Measurements from ENCODE around the gene ARFGAP3.
A peak's percentile ranks its signal among the peaks of the same experiment; 100 is the strongest.

The ARFGAP3 gene

DNA sequence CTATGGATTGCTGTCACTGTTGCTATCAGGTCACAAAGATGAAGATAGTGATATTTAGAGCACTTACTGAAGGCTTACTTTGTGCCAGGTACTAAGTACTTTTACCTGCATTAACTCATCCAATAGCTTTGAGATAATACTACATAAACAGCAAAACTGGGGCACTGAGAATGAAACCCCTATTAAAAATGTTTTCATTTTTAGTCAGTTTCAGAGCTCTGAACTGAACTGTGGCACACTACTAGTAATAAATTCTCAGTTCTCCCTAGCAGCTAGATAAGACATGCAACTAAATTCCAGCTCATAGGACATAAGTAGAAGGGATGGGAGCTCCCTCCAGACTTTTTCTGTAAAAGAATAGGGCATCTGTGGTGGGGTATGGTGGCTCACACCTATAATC lies 24.0 kb downstream of the ARFGAP3 start:
- in situ Hi-C loops (cut with MboI; ENCODE audit: low pct_unique_long_range_greater_than_20kb, low sequenced_read_pairs), result no loop called here
- no peak for DNase-seq

DNA sequence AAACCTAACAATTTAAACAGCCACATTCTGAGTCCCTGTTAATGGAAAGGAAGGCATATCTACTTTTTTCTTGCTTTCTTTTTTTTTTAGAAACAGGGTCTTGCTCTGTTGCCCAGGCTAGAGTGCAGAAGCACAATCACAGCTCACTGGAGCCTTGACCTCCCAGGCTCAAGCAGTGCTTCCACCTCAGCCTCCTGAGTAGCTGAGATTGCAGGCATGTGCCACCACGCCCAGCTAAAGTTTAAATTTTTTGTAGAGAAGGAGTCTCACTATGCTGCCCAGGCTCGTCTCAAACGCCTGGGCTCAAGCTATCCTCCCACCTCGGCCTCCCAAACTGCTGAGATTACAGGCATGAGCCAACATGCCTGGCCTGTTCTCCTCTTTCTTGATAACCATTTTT lies 25.4 kb downstream of the ARFGAP3 start:
- DNase-seq, result no peak
- in situ Hi-C loops (cut with MboI; ENCODE audit: low pct_unique_long_range_greater_than_20kb, low sequenced_read_pairs), result no loop called here

DNA sequence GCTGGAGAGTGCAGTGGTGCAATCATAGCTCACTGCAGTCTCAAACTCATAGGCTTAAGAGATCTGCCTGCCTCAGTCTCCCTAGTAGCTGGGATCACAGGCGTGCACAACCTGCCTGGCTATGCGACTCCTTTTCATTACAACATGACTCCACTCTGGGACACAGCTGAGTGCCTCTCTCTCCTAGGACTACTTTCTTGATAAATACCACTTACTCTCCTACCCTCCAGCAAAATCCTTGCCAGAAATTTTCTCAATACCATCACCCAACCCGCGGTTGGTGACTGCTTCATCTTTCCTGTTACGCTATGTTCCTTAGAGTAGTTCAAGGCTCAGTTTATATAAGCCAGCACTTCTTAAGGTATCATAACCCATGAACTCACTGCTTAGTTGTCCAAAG lies 26.9 kb downstream of the ARFGAP3 start:
- in situ Hi-C loops (cut with MboI; ENCODE audit: low pct_unique_long_range_greater_than_20kb, low sequenced_read_pairs), result no loop called here
- no peak for DNase-seq

DNA sequence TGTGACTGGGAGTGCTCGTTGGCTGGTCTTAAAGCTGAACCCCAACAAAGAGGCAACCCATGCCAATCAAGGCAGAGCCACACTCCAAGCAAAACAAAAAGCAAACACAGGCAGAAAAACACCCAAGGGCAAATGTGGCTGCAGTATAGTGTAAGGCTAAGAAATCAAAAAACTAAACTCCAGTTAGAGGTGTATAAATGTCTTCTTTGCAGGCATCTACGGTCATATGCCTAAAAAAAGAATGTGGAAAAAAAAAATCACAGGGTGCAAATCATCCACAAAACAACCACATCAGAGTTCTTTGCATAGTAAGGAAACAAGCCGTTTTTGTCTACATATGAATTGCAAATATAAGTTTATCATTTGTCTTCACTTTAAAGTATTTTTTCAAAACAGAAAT lies 27.8 kb downstream of the ARFGAP3 start:
- in situ Hi-C loops (cut with MboI; ENCODE audit: low pct_unique_long_range_greater_than_20kb, low sequenced_read_pairs), result no loop called here

DNA sequence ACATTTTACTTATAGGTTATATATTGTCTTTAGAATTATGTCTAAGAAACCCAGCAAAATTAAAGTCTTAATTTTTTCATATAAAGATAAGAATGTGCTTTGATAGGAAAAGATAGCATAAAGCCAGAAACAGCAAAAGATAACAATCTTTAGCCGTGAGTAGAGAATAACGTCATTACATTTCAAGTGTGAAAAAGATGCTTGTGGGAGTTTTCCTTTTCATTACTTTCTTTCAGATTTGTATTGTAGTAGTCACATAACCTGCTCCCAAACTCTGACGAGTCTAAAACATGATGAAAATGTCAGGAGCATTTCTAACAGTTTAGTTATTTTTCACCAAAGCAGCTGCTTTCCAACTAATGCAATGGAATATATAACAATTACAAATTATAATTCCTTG lies 31.3 kb downstream of the ARFGAP3 start:
- DNase-seq, result no peak
- in situ Hi-C loops (cut with MboI; ENCODE audit: low pct_unique_long_range_greater_than_20kb, low sequenced_read_pairs), result no loop called here

More for the DNA sequence above, 27.8 kb downstream of the ARFGAP3 start:
- no peak for DNase-seq

DNA sequence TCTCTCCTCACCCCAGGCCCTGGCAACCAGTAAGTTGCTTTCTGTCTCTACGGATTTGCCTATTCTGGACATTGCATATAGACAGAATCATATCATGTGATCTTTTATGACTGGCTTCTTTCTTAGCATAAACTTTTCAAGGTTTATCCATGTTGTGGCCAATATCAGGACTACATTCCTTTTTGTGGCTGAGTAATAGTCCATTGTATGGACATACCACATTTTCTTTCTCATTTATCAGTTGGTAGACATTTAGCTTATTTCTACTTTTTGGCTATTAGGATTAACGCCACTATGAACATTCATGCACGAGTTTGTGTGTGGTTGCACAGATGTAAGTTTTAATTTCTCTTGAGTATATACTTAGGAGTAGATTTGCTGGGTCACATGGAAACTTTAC lies 35.7 kb downstream of the ARFGAP3 start:
- in situ Hi-C loops (cut with MboI; ENCODE audit: low pct_unique_long_range_greater_than_20kb, low sequenced_read_pairs), result no loop called here
- DNase-seq, result no peak

DNA sequence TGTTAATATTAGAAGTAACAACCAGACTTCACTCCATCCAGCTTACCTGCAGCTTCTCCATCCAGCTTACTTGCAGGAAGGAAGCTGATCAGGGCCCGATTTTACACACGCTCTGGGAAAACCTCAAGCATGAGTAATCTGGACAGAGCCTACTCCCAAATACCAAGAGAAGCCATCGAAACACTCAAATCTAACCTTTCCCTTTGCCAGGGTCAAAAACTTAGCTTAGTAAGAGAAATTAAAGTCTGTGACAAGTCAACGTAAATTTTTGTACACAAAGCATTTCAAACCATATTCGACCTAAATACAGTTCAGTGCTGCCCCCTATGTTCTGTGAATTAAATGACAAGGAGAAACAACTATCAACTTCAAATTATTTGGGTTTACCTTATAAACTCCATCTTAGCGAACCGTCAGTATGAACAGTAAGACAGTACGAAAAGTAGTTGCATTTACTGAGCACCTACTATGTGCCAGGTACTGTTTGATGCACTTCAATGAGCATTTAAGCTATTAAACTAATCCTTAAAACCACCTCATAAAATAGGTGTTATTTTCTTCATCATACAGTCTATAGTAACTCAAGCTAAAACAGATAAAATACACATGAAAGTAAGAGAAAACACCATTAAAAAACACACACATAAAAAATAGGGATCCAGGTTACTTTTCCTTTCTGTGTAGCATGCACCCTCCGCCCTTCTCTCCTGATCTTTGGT lies 36.9 kb downstream of the ARFGAP3 start:
- in situ Hi-C loops (cut with MboI; ENCODE audit: low pct_unique_long_range_greater_than_20kb, low sequenced_read_pairs), result no loop called here
- DNase-seq, result peak; percentile 65

DNA sequence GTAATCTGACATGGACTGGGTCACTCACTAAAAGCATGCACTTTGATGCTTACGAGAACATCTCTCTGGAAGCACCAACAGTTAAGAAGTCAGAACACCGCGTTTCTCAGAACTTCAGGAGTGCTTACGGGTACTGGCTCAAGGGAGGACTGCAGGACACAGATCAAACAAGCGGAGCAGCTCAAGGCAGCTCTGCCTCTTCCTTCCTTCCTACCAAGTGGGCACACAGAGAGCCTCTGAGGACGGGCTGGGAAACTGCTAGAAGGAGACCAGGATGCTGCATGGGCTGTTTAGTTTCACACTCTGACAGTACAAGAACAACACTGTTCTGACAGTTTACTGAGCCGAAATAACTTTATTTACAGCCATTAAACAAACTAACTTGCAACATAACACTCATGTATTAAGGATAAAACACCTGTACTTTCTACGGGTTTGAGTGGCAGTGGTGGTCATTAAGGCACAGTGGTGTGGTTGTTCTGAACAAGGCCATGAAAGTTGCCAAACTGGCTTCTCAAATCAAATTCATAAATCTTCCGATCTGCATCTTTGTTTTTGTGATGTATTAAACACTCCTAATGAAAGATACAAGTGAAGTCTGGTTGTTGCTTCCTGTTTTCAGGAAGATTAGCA lies 37.5 kb downstream of the ARFGAP3 start:
- DNase-seq, result no peak
- in situ Hi-C loops (cut with MboI; ENCODE audit: low pct_unique_long_range_greater_than_20kb, low sequenced_read_pairs), result no loop called here

DNA sequence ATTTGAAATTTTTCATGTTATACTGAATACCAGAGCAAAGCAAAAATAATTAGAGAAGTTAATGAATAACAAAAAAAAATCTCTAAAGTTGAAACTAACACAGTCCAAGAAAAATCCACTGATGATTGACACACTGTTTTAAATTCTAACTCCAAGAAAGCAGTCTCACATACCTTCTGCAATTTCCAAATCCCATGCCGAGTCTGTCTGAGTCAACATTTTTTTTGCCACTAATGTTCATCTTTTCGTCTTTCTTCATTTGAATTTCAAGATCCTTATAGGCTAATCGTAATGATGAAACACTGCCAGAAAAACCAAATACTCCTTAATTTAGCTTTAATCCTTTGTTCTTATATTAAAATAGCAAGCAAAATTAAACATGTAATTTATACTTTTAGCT lies 39.5 kb downstream of the ARFGAP3 start:
- no peak for DNase-seq
- in situ Hi-C loops (cut with MboI; ENCODE audit: low pct_unique_long_range_greater_than_20kb, low sequenced_read_pairs), result no loop called here

DNA sequence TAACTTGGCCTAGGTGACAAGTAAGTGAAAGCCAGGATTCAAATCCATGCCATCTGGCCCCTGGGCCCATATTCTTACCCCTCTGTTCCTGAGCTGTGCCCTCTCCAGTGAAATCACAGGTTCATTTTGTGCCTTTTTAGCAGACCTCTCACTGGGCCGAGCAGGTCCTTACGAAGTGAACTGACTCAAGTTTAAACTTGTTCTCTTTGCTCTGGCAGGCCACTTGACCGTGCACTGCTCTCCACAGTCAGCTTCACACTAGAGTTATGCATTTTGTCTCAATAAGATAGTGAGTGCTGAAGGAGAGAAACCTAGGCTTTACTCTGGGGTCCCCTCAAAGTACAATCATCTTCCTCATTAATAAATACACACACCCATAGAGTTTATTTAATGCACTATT lies 40.7 kb downstream of the ARFGAP3 start:
- in situ Hi-C loops (cut with MboI; ENCODE audit: low pct_unique_long_range_greater_than_20kb, low sequenced_read_pairs), result no loop called here
- no peak for DNase-seq

DNA sequence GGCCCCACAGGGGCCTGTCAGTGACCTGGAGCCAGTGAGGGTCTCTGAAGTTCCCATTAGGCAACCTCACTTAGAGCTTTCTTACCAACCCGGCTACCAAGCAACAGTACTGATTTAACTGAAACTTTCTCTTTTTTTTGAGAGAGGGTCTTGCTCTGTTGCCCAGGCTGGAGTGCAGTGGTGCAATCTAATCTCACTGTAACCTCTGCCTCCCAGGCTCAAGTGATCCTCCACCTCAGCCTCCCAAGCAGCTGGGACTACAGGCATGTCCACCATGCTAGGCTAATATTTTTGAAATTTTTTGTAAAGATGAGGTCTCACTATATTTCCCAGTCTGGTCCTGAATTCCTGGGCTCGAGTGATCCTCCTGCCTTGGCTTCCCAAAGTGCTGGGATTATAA lies 42.5 kb downstream of the ARFGAP3 start:
- in situ Hi-C loops (cut with MboI; ENCODE audit: low pct_unique_long_range_greater_than_20kb, low sequenced_read_pairs), result no loop called here
- no peak for DNase-seq

DNA sequence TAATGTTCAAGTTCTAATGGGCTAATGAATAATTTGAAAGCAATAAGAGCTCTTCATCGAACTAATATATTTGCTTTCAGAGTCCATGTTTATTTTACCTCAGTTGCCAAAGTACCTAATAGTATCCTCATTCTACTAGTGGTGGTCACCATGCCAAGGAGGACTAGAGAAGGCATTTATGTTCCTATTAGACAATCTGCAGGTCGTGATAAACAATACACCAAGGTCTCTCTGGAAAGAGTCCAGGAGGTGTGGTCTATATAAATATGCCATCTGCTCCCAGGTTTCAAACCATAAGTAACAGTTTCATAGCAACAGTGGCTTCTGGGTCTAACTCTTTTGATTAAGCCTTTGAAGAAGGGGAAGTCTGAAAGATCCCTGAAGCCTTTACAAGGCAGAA lies 42.9 kb downstream of the ARFGAP3 start:
- peak; percentile 23 for DNase-seq
- in situ Hi-C loops (cut with MboI; ENCODE audit: low pct_unique_long_range_greater_than_20kb, low sequenced_read_pairs), result no loop called here

DNA sequence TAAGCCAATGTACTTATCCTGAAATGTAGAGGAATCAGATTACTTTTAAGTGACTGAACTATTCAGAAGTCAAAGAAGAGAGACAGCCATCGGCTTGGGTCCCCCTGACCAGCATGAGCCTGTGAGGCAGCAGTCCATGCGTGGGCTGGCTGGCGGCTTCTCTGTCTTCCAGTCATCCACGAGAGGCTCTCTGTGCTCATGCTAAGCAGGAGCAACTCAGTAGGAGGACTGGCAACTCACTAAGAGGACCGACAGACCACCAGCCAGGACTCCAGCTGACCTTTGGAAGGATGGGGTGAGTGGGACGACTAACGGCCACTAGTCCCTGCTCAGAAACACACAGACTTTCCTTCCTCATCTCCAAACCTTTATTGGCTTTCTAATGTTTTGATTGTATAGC lies 43.6 kb downstream of the ARFGAP3 start:
- in situ Hi-C loops (cut with MboI; ENCODE audit: low pct_unique_long_range_greater_than_20kb, low sequenced_read_pairs), result no loop called here
- DNase-seq, result no peak

DNA sequence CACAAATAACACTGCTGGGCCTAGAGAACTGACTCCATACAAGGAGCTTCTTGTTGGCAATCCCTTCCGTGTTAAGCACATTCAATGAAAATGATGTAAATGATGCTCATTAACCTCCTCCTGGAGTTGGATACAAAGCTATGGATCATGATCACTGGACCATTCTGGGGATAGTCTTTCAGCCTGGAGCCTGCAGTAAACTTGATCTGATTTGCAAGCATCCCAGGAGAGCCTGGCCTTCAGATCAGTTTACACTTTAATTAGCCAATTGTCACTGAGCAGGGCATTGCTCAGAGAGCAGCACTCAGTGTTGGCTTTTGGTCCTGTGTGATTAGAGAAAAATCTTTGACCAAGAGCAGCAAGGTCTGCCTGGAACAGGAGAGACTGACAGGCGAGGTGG lies 45.6 kb downstream of the ARFGAP3 start:
- in situ Hi-C loops (cut with MboI; ENCODE audit: low pct_unique_long_range_greater_than_20kb, low sequenced_read_pairs), result no loop called here

DNA sequence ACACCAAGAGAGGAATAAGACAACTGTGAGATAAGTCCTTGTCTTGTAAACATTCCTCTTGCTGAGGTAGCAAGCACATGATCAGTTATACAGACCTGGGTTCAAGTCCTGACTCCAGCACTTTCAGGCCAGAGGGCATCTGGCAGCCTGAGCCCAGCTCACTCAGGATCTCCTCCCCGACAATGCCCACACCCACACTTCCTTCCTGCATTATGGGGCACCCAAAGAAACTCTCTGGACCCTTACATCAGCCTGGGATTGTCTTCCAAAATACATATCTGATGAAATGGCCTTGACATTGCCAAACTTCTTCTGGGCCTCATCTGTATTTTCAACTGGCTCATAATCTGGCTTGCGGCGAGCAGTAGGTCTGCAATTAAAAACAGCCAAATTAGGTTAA lies 48.6 kb downstream of the ARFGAP3 start:
- DNase-seq, result no peak
- in situ Hi-C loops (cut with MboI; ENCODE audit: low pct_unique_long_range_greater_than_20kb, low sequenced_read_pairs), result no loop called here

More for the DNA sequence above, 45.6 kb downstream of the ARFGAP3 start:
- DNase-seq, result no peak

DNA sequence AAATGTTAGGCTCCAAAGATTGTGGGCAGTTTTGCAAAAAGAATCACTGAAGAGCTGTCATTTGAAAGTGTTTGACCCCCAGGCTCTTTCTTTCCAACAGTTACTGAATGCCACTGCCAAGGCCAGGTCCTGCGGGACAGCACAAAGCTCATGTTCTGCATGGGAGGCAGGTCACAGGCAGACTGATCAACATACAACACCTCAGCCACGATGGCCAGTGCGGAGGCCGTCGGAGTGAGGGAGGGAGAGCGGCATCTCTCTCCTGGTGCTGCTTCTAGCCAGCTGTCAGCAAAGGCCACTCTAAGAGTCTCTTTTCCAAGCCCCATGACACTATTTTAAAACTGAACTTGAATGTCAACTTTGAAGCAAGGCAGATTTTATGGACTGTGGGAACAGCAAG lies 49.9 kb downstream of the ARFGAP3 start:
- no peak for DNase-seq
- in situ Hi-C loops (cut with MboI; ENCODE audit: low pct_unique_long_range_greater_than_20kb, low sequenced_read_pairs), result no loop called here

DNA sequence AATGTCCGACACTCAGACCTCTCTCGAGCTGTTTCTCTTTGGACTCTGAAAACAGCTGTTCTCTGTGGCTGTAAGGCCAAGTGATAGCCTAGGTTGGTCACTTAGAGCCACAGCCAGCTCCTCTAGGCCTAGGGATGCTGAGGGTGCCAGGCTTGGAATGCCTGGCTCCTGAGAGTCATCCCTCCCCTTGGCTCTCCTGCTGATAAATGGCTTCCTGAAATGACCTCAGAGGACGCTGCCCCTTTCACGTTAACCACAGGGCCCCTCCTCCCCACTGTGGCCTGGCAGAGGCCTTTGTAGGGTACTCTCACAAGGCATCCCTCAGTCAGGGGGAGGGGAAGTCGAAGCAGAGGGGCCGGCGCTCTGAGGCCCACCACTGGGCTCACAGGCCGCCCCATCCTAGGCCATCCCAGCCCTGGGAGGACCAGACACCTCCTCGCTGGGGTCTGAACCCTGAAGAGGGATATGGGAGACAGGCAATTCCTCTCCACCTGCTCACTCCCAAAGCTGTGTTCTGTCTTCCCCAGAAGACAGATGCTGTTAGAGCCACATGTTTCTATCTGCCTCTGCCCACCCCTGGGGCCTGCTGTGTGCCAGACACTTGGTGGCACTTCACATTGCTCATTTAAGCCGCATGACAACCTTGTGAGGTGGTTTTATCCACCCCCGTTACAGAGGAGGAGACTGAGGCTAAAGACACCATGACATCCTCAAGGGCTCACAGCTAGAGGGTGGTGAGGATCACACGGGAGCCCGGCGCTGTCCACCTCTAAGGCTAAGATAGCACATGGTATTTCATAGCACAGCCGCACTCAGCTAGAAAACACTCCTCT lies 50.9 kb downstream of the ARFGAP3 start:
- in situ Hi-C loops (cut with MboI; ENCODE audit: low pct_unique_long_range_greater_than_20kb, low sequenced_read_pairs), result no loop called here
- DNase-seq, result no peak

DNA sequence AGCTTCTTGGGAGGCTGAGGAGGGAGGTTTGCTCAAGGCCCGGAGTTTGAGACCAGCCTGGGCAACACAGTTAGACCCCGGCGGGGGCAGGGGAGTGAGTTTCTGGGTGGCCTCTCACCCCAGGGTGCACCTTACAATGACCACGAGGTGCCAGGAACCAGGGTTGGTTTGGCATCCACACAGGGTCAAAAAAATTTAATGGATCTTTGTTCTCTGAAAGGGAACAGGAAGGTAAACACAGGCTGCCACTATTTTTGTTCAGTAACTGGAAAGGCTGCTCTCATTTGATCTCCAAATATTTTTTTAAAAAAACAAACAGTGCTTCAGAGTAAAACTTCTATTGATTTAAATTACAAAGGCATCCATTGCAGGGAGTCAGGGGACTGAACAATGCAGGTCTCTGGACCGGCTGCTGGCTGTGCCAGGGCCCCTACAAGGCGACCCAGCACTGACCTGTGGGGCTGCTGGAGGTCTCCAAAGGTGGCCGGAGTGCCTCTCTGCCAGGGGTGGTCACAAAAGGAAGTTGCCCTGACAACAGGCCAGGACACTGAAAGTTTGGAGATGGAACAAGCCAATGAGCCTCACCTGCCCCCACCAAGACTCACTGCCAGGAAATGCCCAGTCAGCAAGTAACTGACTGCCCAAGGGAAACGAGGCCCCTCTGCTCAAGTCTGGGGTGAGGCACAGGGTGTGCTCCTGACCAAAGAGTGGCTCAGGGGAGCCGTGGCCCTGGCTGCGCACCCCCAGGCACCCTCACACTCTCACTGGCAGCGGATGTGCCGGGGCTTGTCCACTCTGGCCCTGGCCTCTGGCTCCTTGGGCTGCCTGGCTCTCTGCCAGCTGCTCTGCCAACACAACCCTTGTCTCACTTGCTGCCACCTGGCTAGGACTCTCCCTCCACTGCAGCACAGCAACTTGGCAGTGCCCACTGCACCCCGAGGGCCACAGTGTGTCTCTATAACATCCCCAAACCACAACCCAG lies 51.8 kb downstream of the ARFGAP3 start:
- in situ Hi-C loops (cut with MboI; ENCODE audit: low pct_unique_long_range_greater_than_20kb, low sequenced_read_pairs), result no loop called here
- no peak for DNase-seq

DNA sequence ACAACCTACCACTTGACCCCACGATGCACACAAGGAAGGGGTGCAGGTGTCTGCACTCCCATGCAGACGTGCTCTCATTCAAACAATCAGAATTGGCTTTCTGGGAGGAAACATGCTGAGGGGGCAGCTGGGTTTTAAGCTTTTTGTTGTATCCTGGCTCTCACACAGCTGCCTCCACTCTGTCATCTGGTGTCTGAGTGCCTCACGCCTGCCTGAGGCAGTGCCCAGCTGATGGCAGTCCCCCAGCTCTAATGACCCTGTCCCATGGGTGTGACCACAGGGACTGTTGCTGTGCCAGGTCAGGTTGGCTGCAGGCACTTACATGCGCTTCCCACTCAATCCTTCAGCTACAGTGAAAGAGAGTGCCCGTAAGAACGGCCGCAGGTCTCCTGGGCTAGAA lies 53.7 kb downstream of the ARFGAP3 start:
- DNase-seq, result no peak

More for the DNA sequence above, 53.7 kb downstream of the ARFGAP3 start:
- in situ Hi-C loops (cut with MboI; ENCODE audit: low pct_unique_long_range_greater_than_20kb, low sequenced_read_pairs), result no loop called here

All from KBM-7 (cell line).